ENCODE measurements around the gene SLC17A7.

The SLC17A7 gene

GRCh38 chr19:49400029-49400428, 41.3 kb downstream of the SLC17A7 start:
- H3K27me3 Mint-ChIP-seq, result no peaks in the 10 kb centered on the region
- no peak overlapping the region for H3K4me3 Mint-ChIP-seq
- DNase-seq (no peak), ATAC-seq (no peak)
- H3K4me1 Mint-ChIP-seq, result peaks cover 11% of the 10 kb centered on the region
- H3K9me3 Mint-ChIP-seq, result no peaks in the 10 kb centered on the region
- H3K36me3 Mint-ChIP-seq (ENCODE audit: low read depth), result no peaks in the 10 kb centered on the region
- H3K27ac Mint-ChIP-seq, result no peak overlapping the region

DNA sequence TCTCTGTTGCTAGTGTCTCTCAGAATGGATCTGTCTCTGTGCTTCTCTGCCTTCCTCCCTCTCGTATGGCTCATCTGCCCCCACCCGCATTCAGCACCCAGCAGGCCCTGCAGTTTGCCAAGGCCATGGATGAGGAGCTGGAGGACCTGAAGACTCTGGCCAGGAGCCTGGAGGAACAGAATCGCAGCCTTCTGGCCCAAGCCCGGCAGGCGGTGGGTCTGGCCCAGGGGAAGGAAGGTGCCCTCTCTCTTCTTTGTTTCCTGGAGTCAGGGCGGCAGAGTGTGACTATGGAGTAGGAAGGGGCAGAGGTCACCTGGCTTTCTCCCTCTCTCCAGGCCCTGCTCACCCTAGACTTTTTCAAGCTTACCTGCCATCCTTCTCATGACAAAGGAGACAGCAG, 42.4 kb downstream of the SLC17A7 start:
- H3K27me3 Mint-ChIP-seq, result peaks cover 1% of the 10 kb centered on the region
- DNase-seq (no peak), ATAC-seq (no peak)
- H3K4me3 Mint-ChIP-seq, result no peak overlapping the region
- peaks cover 11% of the 10 kb centered on the region for H3K4me1 Mint-ChIP-seq
- H3K36me3 Mint-ChIP-seq (ENCODE audit: low read depth), result no peaks in the 10 kb centered on the region
- H3K27ac Mint-ChIP-seq, result no peak overlapping the region
- H3K9me3 Mint-ChIP-seq, result no peaks in the 10 kb centered on the region

- ATAC-seq, result no peak
- Mint-ChIP-seq H3K9me3 (no peaks in the 10 kb centered on the region), H3K36me3 (ENCODE audit: low read depth) (no peaks in the 10 kb centered on the region), H3K4me3 (no peak overlapping the region), H3K27ac (peak overlapping the region; percentile 44), H3K27me3 (peaks cover 1% of the 10 kb centered on the region), H3K4me1 (peaks cover 9% of the 10 kb centered on the region)
- no peak for DNase-seq
Measured at GRCh38 chr19:49398001-49398615, 43.2 kb downstream of the SLC17A7 start.

- H3K27ac Mint-ChIP-seq, result no peak overlapping the region
- DNase-seq, result no peak
- peaks cover 13% of the 10 kb centered on the region for H3K4me1 Mint-ChIP-seq
- H3K36me3 Mint-ChIP-seq (ENCODE audit: low read depth), result no peaks in the 10 kb centered on the region
- no peak for ATAC-seq
- H3K27me3 Mint-ChIP-seq, result peaks cover 4% of the 10 kb centered on the region
- H3K9me3 Mint-ChIP-seq, result no peaks in the 10 kb centered on the region
- no peak overlapping the region for H3K4me3 Mint-ChIP-seq
Measured at GRCh38 chr19:49396738-49397505, 44.4 kb downstream of the SLC17A7 start.

GRCh38 chr19:49395581-49396407, 45.5 kb downstream of the SLC17A7 start:
- H3K4me1 Mint-ChIP-seq, result peaks cover 18% of the 10 kb centered on the region
- no peak for DNase-seq
- no peaks in the 10 kb centered on the region for H3K36me3 Mint-ChIP-seq (ENCODE audit: low read depth)
- no peak for ATAC-seq
- H3K9me3 Mint-ChIP-seq, result no peaks in the 10 kb centered on the region
- H3K4me3 Mint-ChIP-seq, result no peak overlapping the region
- H3K27me3 Mint-ChIP-seq, result peaks cover 5% of the 10 kb centered on the region
- no peak overlapping the region for H3K27ac Mint-ChIP-seq

- no peaks in the 10 kb centered on the region for H3K36me3 Mint-ChIP-seq (ENCODE audit: low read depth)
- no peak overlapping the region for H3K27ac Mint-ChIP-seq
- no peaks in the 10 kb centered on the region for H3K9me3 Mint-ChIP-seq
Measured at GRCh38 chr19:49393881-49394280, 47.4 kb downstream of the SLC17A7 start.

GRCh38 chr19:49391581-49392399, 49.5 kb downstream of the SLC17A7 start:
- Mint-ChIP-seq H3K27ac (peak overlapping the region; percentile 49), H3K27me3 (peaks cover 5% of the 10 kb centered on the region), H3K4me1 (peaks cover 23% of the 10 kb centered on the region), H3K9me3 (no peaks in the 10 kb centered on the region), H3K4me3 (no peak overlapping the region), H3K36me3 (ENCODE audit: low read depth) (no peaks in the 10 kb centered on the region)
- ATAC-seq, result peak; percentile 89
- peak; percentile 77 for DNase-seq

More at GRCh38 chr19:49393881-49394280, 47.4 kb downstream of the SLC17A7 start:
- peaks cover 5% of the 10 kb centered on the region for H3K27me3 Mint-ChIP-seq
- ATAC-seq (no peak), DNase-seq (no peak)
- peaks cover 17% of the 10 kb centered on the region for H3K4me1 Mint-ChIP-seq
- H3K4me3 Mint-ChIP-seq, result no peak overlapping the region

GRCh38 chr19:49390929-49391359, 50.4 kb downstream of the SLC17A7 start:
- no peak for ATAC-seq
- Mint-ChIP-seq H3K27me3 (peaks cover 5% of the 10 kb centered on the region), H3K36me3 (ENCODE audit: low read depth) (no peaks in the 10 kb centered on the region), H3K9me3 (no peaks in the 10 kb centered on the region), H3K4me3 (no peak overlapping the region), H3K27ac (no peak overlapping the region), H3K4me1 (peaks cover 23% of the 10 kb centered on the region)
- DNase-seq, result no peak

- Mint-ChIP-seq H3K36me3 (ENCODE audit: low read depth) (no peaks in the 10 kb centered on the region), H3K27me3 (peaks cover 5% of the 10 kb centered on the region), H3K9me3 (no peaks in the 10 kb centered on the region), H3K27ac (no peak overlapping the region), H3K4me3 (no peak overlapping the region), H3K4me1 (peaks cover 23% of the 10 kb centered on the region)
- ATAC-seq (no peak), DNase-seq (no peak)
Measured at GRCh38 chr19:49390131-49390928, 51.0 kb downstream of the SLC17A7 start.

DNA sequence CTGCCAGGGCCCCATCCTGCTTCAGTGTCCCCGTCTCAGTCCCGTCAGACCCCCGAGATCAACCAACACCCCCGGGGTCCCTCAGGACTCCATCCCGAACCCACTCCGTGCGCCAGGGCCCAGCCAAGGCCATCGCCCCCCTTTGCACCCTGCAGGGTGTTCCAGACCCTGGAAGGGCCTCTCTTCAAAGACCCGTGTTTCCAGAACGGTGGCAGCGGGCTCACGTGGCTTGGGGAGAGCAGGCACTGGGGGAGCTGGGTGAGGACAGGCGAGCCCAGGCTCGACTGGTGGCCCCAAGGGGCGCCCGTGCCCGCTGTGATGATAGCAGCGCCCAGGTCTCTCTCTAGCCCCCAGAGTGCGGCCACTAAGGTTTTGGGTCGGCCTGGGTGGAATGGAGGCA, 51.9 kb downstream of the SLC17A7 start:
- DNase-seq, result no peak
- ATAC-seq, result no peak
- Mint-ChIP-seq H3K36me3 (ENCODE audit: low read depth) (no peaks in the 10 kb centered on the region), H3K27me3 (peaks cover 4% of the 10 kb centered on the region), H3K9me3 (no peaks in the 10 kb centered on the region), H3K4me3 (no peak overlapping the region), H3K27ac (no peak overlapping the region), H3K4me1 (peaks cover 23% of the 10 kb centered on the region)

DNA sequence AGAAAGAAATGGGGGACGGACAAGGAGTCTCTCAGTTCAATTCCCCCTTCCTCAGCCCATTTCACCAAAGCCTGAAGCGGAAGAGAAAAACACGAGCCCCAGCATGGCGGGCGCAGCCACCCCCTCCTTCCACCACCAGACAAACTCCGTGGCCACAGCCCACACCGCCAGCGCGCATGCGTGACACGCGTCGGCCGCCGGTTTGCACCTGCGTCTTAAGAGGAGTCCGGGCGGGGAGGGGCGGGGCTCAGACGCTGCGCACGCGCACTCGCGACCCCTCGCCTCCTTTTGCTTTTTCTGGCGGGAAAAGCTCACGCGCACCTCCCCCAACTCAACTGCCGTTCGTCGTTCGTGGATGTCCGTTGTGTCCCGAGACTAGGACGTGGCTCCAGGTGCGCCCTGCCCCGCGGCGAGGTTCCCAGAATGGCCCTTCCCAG, 53.4 kb downstream of the SLC17A7 start, which contains the start of gene KASH5:
Gene KASH5 (plus strand): TSS at position 314 of the 437 bp plus-strand sequence. CDS start 2,635 bp downstream, outside the sequence.
- ATAC-seq, result no peak
- H3K27me3 Mint-ChIP-seq, result peaks cover 4% of the 10 kb centered on the region
- DNase-seq, result peak; percentile 77
- H3K27ac Mint-ChIP-seq, result peak within 1 kb of the TSS; percentile 79
- peaks cover under 1% of the 10 kb centered on the region for H3K9me3 Mint-ChIP-seq
- peaks cover 2% of the 10 kb centered on the region for H3K36me3 Mint-ChIP-seq (ENCODE audit: low read depth)
- peaks cover 23% of the 10 kb centered on the region for H3K4me1 Mint-ChIP-seq
- H3K4me3 Mint-ChIP-seq, result peak within 1 kb of the TSS; percentile 49

DNA sequence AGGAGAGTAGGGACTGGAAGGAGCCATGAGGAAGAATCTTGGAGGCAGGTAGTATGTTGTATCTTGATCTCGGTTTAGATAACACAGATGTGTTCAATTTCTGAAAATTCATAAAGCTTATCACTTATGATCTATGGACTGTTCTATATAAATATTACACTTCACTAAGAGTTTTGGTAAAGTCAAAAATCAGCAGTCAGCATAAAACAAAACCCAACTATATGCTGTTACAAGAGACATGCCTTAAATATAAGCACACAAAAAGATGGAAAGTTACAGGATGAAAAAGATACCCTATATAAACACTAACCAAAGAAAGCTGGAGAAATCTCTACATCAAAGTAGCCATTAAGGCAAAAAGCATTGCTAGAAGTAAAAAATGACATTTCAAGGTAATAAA, 57.7 kb downstream of the SLC17A7 start:
- ATAC-seq, result no peak
- peaks cover 7% of the 10 kb centered on the region for H3K9me3 Mint-ChIP-seq
- H3K36me3 Mint-ChIP-seq (ENCODE audit: low read depth), result peaks cover 5% of the 10 kb centered on the region

DNA sequence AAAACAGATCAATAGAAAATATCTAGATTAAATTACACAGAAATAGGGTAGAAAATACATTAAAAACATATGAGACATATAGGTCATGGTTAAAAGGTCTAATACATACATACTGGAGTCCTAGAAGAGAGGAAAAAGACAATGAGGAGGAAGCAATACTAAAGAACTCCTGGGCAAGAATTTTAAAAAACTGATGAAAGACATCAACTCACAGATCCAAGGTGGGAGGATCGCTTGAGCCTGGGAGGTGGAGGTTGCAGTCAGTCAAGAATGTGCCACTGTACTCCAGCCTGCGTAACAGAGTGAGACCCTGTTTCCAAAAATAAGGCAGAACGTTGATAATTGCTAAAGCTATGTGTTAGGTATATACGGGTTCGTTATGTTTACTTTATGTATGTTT, 58.7 kb downstream of the SLC17A7 start:
- Mint-ChIP-seq H3K9me3 (peaks cover 7% of the 10 kb centered on the region), H3K27ac (no peak overlapping the region), H3K27me3 (peaks cover 6% of the 10 kb centered on the region), H3K4me1 (peaks cover 4% of the 10 kb centered on the region), H3K36me3 (ENCODE audit: low read depth) (peaks cover 5% of the 10 kb centered on the region), H3K4me3 (no peak overlapping the region)
- DNase-seq, result no peak
- ATAC-seq, result no peak

More for the DNA sequence above, 57.7 kb downstream of the SLC17A7 start:
- H3K27ac Mint-ChIP-seq, result no peak overlapping the region
- peaks cover 12% of the 10 kb centered on the region for H3K4me1 Mint-ChIP-seq
- peaks cover 4% of the 10 kb centered on the region for H3K27me3 Mint-ChIP-seq
- no peak for DNase-seq
- H3K4me3 Mint-ChIP-seq, result no peak overlapping the region

All from activated naive CD8-positive, alpha-beta T cell treated with anti-CD3 and anti-CD28 coated beads, Interleukin-2, amount 50 U/mL, for 24 hours (primary cell).